HEK293 (cell line): ENCODE results near the gene PSMB4.

ENCODE experiments used
- CTCF ChIA-PET: fragments of 350-600 bp; formaldehyde crosslinking; extraction: SDS; loops from one replicate; lab custom pipeline; 2021; ENCODE audit warnings: antibody characterized with exemption; lab: Yijun Ruan, JAX
- POLR2A ChIA-PET: fragments of 300-600 bp; formaldehyde crosslinking; extraction: SDS; loops from one replicate; lab custom pipeline; 2020; ENCODE audit warnings: antibody characterized with exemption, inconsistent platforms; lab: Yijun Ruan, JAX
- H3K27ac ChIP-seq: fragments of 200-500 bp; sonication (Bioruptor generic); 2 replicates; pipeline ENCODE4 v1.5.1; 2014; ENCODE audit warnings: low read depth, low read length, control low read depth, inconsistent platforms; ENCODE audit errors: extremely low read depth
- H3K36me3 ChIP-seq, 2 experiments: fragments of 200-500 bp in 1 of 2; sonication (Bioruptor generic) in 1 of 2; 1 replicate in 1 of 2; 2 replicates in 1 of 2; pipeline ENCODE4 v1.5.1; 2014 to 2017; ENCODE audit warnings: inconsistent platforms in 2 of 2, low read length in 2 of 2; ENCODE audit not compliant: control insufficient read depth in 2 of 2, insufficient read depth in 1 of 2
- H3K4me1 ChIP-seq: fragments of 200-500 bp; sonication (Bioruptor generic); 2 replicates; pipeline ENCODE4 v1.5.1; 2014; ENCODE audit warnings: mild to moderate bottlenecking, low read length, inconsistent platforms; ENCODE audit not compliant: control insufficient read depth, insufficient read depth
- H3K4me3 ChIP-seq: 2 replicates; pipeline ENCODE4 v1.5.1; 2011; ENCODE audit warnings: low read depth, mild to moderate bottlenecking, control low read depth, low read length, moderate library complexity
- H3K9me3 ChIP-seq: fragments of 200-500 bp; sonication (Bioruptor generic); 2 replicates; pipeline ENCODE4 v1.5.1; 2014; ENCODE audit warnings: low read depth, low read length, inconsistent platforms; ENCODE audit not compliant: control insufficient read depth, insufficient read depth
- BCL11A ChIP-seq: fragments of 450-650 bp; formaldehyde crosslinking; IDR thresholded peaks from 2 replicates; pipeline ENCODE4 v1.5.1; 2016; ENCODE audit warnings: low read depth, missing biosample characterization, missing genetic modification characterization
- EGR2 ChIP-seq: fragments of 450-650 bp; formaldehyde crosslinking; IDR thresholded peaks from 2 replicates; pipeline ENCODE4 v1.5.1; 2016; ENCODE audit warnings: low read depth, missing biosample characterization, missing genetic modification characterization
- GFI1B ChIP-seq: fragments of 450-650 bp; formaldehyde crosslinking; IDR thresholded peaks from 2 replicates; pipeline ENCODE4 v1.5.1; 2016; ENCODE audit warnings: missing biosample characterization, missing genetic modification characterization
- OSR2 ChIP-seq: fragments of 450-650 bp; formaldehyde crosslinking; IDR thresholded peaks from 2 replicates; pipeline ENCODE4 v1.5.1; 2016; ENCODE audit warnings: missing biosample characterization, missing genetic modification characterization
- PRDM1 ChIP-seq: fragments of 450-650 bp; formaldehyde crosslinking; IDR thresholded peaks from 2 replicates; pipeline ENCODE4; 2016; ENCODE audit warnings: missing biosample characterization, missing genetic modification characterization
- TCF7L2 ChIP-seq: IDR thresholded peaks from 2 replicates; pipeline ENCODE4 v1.6.1; 2011; ENCODE audit warnings: low read depth, mild to moderate bottlenecking, inconsistent platforms, low read length, moderate library complexity, borderline replicate concordance
- ZNF10 ChIP-seq: fragments of 450-650 bp; formaldehyde crosslinking; IDR thresholded peaks from 2 replicates; pipeline ENCODE4 v1.5.1; 2017; ENCODE audit warnings: missing biosample characterization, missing genetic modification characterization
- ZNF121 ChIP-seq: fragments of 450-650 bp; formaldehyde crosslinking; IDR thresholded peaks from 2 replicates; pipeline ENCODE4 v1.5.1; 2016; ENCODE audit warnings: missing biosample characterization, missing genetic modification characterization
- ZNF133 ChIP-seq: fragments of 450-650 bp; formaldehyde crosslinking; IDR thresholded peaks from 2 replicates; pipeline ENCODE4 v1.5.1; 2016; ENCODE audit warnings: missing biosample characterization, missing genetic modification characterization
- ZNF140 ChIP-seq: fragments of 450-650 bp; formaldehyde crosslinking; IDR thresholded peaks from 2 replicates; pipeline ENCODE4 v1.5.1; 2016; ENCODE audit warnings: missing biosample characterization, missing genetic modification characterization
- ZNF211 ChIP-seq: fragments of 450-650 bp; formaldehyde crosslinking; IDR thresholded peaks from 2 replicates; pipeline ENCODE4 v1.5.1; 2016; ENCODE audit warnings: low read depth, missing biosample characterization, missing genetic modification characterization
- ZNF341 ChIP-seq: fragments of 450-650 bp; formaldehyde crosslinking; IDR thresholded peaks from 2 replicates; pipeline ENCODE4; 2016; ENCODE audit warnings: low read depth, missing biosample characterization, missing genetic modification characterization
- ZNF362 ChIP-seq: fragments of 450-650 bp; formaldehyde crosslinking; IDR thresholded peaks from 2 replicates; pipeline ENCODE4 v1.5.1; 2016; ENCODE audit warnings: missing biosample characterization, missing genetic modification characterization
- ZNF366 ChIP-seq: fragments of 450-650 bp; formaldehyde crosslinking; conservative IDR thresholded peaks from 2 replicates; pipeline ENCODE4 v1.5.1; 2016; ENCODE audit warnings: missing biosample characterization, missing genetic modification characterization
- ZNF426 ChIP-seq: fragments of 450-650 bp; formaldehyde crosslinking; IDR thresholded peaks from 2 replicates; pipeline ENCODE4 v1.5.1; 2017; ENCODE audit warnings: missing biosample characterization, missing genetic modification characterization, mild to moderate bottlenecking, inconsistent platforms, moderate library complexity
- ZNF488 ChIP-seq: fragments of 450-650 bp; formaldehyde crosslinking; IDR thresholded peaks from 2 replicates; pipeline ENCODE4 v1.5.1; 2016; ENCODE audit warnings: missing biosample characterization, missing genetic modification characterization
- ZNF571 ChIP-seq: fragments of 450-650 bp; formaldehyde crosslinking; IDR thresholded peaks from 2 replicates; pipeline ENCODE4 v1.5.0; 2017; ENCODE audit warnings: missing biosample characterization, missing genetic modification characterization
- ZNF585B ChIP-seq: fragments of 450-650 bp; formaldehyde crosslinking; IDR thresholded peaks from 2 replicates; pipeline ENCODE4 v1.5.1; 2016; ENCODE audit warnings: missing biosample characterization, missing genetic modification characterization
- ZNF624 ChIP-seq: fragments of 450-650 bp; formaldehyde crosslinking; IDR thresholded peaks from 2 replicates; pipeline ENCODE4 v1.5.1; 2017; ENCODE audit warnings: missing biosample characterization, missing genetic modification characterization
- ZNF664 ChIP-seq: fragments of 450-650 bp; formaldehyde crosslinking; IDR thresholded peaks from 2 replicates; pipeline ENCODE4 v1.5.1; 2016; ENCODE audit warnings: missing biosample characterization, missing genetic modification characterization
- ZNF701 ChIP-seq: fragments of 450-650 bp; formaldehyde crosslinking; IDR thresholded peaks from 2 replicates; pipeline ENCODE4 v1.5.1; 2016; ENCODE audit warnings: missing biosample characterization, missing genetic modification characterization
- ZNF707 ChIP-seq: fragments of 450-650 bp; formaldehyde crosslinking; IDR thresholded peaks from 2 replicates; pipeline ENCODE4 v1.5.1; 2016; ENCODE audit warnings: missing biosample characterization, missing genetic modification characterization
- ZNF76 ChIP-seq: fragments of 450-650 bp; formaldehyde crosslinking; IDR thresholded peaks from 2 replicates; pipeline ENCODE4; 2016; ENCODE audit warnings: low read depth, missing biosample characterization, missing genetic modification characterization, borderline replicate concordance
- ZNF777 ChIP-seq: fragments of 450-650 bp; formaldehyde crosslinking; IDR thresholded peaks from 2 replicates; pipeline ENCODE4 v1.5.1; 2017; ENCODE audit warnings: missing biosample characterization, missing genetic modification characterization, borderline replicate concordance
- ZNF791 ChIP-seq: fragments of 450-650 bp; formaldehyde crosslinking; IDR thresholded peaks from 2 replicates; pipeline ENCODE4 v1.5.1; 2016; ENCODE audit warnings: missing biosample characterization, missing genetic modification characterization
- ZNF837 ChIP-seq: fragments of 450-650 bp; formaldehyde crosslinking; IDR thresholded peaks from 2 replicates; pipeline ENCODE4 v1.5.1; 2016; ENCODE audit warnings: missing biosample characterization, missing genetic modification characterization
- ZSCAN23 ChIP-seq: fragments of 450-650 bp; formaldehyde crosslinking; IDR thresholded peaks from 2 replicates; pipeline ENCODE4 v1.5.1; 2016; ENCODE audit warnings: missing biosample characterization, missing genetic modification characterization
- ZSCAN30 ChIP-seq: fragments of 450-650 bp; IDR thresholded peaks from 2 replicates; pipeline ENCODE4 v1.5.1; 2018; ENCODE audit warnings: missing biosample characterization, mild to moderate bottlenecking, missing genetic modification characterization, moderate library complexity
- TF ChIP-seq, protein P1 (sequence below): fragments of 450-650 bp; formaldehyde crosslinking; IDR thresholded peaks from 2 replicates; pipeline ENCODE4 v1.5.1; 2016; ENCODE audit warnings: missing biosample characterization, missing genetic modification characterization
- TF ChIP-seq, protein P2 (sequence below): fragments of 450-650 bp; formaldehyde crosslinking; IDR thresholded peaks from 2 replicates; pipeline ENCODE4 v1.5.1; 2016; ENCODE audit warnings: missing biosample characterization, missing genetic modification characterization

Gene PSMB4

GRCh38 chr1:151406176-151406575, 6.8 kb downstream of the PSMB4 start:
- Histone ChIP-seq H3K9me3 (no peaks in the 10 kb centered on the region), H3K4me1 (no peaks in the 10 kb centered on the region), H3K4me3 (no peak overlapping the region), H3K36me3 (peaks cover 42 to 98% of the 10 kb centered on the region in 2 experiments), H3K27ac (no peak overlapping the region)
- POLR2A ChIA-PET, result interaction anchor here (1.1 kb wide), 1 partner anchor 67 kb away, joined by 4 read pairs; no protein-coding TSS in a partner anchor
- TF ChIP-seq ZNF426 (tag by site-specific recombination) (no peak), OSR2 (tag by site-specific recombination) (no peak), ZNF837 (no peak), ZNF791 (no peak), ZNF121 (no peak), ZNF585B (no peak), ZNF707 (no peak), ZNF664 (tag by site-specific recombination) (no peak), ZNF488 (tag by site-specific recombination) (no peak), ZNF777 (tag by site-specific recombination) (no peak), ZNF76 (tag by site-specific recombination) (no peak), ZNF624 (tag by site-specific recombination) (no peak)
- TF ChIP-seq, protein P1, sequence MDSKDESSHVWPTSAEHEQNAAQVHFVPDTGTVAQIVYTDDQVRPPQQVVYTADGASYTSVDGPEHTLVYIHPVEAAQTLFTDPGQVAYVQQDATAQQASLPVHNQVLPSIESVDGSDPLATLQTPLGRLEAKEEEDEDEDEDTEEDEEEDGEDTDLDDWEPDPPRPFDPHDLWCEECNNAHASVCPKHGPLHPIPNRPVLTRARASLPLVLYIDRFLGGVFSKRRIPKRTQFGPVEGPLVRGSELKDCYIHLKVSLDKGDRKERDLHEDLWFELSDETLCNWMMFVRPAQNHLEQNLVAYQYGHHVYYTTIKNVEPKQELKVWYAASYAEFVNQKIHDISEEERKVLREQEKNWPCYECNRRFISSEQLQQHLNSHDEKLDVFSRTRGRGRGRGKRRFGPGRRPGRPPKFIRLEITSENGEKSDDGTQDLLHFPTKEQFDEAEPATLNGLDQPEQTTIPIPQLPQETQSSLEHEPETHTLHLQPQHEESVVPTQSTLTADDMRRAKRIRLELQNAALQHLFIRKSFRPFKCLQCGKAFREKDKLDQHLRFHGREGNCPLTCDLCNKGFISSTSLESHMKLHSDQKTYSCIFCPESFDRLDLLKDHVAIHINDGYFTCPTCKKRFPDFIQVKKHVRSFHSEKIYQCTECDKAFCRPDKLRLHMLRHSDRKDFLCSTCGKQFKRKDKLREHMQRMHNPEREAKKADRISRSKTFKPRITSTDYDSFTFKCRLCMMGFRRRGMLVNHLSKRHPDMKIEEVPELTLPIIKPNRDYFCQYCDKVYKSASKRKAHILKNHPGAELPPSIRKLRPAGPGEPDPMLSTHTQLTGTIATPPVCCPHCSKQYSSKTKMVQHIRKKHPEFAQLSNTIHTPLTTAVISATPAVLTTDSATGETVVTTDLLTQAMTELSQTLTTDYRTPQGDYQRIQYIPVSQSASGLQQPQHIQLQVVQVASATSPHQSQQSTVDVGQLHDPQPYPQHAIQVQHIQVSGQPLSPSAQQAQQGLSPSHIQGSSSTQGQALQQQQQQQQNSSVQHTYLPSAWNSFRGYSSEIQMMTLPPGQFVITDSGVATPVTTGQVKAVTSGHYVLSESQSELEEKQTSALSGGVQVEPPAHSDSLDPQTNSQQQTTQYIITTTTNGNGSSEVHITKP, result no peak
- CTCF ChIA-PET, result interaction anchor here (0.6 to 1.0 kb wide), 3 partner anchors 66 to 307 kb away, joined by 3 to 4 read pairs (median 3); no protein-coding TSS in a partner anchor

- TF ChIP-seq ZNF366 (tag by site-specific recombination) (no peak), ZNF362 (tag by site-specific recombination) (no peak), ZSCAN30 (tag by site-specific recombination) (no peak), EGR2 (no peak), OSR2 (tag by site-specific recombination) (no peak), ZNF701 (tag by site-specific recombination) (no peak), BCL11A (no peak), PRDM1 (tag by site-specific recombination) (no peak), ZNF133 (tag by site-specific recombination) (no peak), ZSCAN23 (no peak), ZNF571 (tag by site-specific recombination) (no peak), ZNF341 (tag by site-specific recombination) (no peak), TCF7L2 (no peak), ZNF211 (tag by site-specific recombination) (no peak), ZNF10 (no peak), GFI1B (no peak), ZNF837 (no peak), ZNF140 (no peak)
- TF ChIP-seq, protein P2, sequence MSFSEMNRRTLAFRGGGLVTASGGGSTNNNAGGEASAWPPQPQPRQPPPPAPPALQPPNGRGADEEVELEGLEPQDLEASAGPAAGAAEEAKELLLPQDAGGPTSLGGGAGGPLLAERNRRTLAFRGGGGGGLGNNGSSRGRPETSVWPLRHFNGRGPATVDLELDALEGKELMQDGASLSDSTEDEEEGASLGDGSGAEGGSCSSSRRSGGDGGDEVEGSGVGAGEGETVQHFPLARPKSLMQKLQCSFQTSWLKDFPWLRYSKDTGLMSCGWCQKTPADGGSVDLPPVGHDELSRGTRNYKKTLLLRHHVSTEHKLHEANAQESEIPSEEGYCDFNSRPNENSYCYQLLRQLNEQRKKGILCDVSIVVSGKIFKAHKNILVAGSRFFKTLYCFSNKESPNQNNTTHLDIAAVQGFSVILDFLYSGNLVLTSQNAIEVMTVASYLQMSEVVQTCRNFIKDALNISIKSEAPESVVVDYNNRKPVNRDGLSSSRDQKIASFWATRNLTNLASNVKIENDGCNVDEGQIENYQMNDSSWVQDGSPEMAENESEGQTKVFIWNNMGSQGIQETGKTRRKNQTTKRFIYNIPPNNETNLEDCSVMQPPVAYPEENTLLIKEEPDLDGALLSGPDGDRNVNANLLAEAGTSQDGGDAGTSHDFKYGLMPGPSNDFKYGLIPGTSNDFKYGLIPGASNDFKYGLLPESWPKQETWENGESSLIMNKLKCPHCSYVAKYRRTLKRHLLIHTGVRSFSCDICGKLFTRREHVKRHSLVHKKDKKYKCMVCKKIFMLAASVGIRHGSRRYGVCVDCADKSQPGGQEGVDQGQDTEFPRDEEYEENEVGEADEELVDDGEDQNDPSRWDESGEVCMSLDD (tag by site-specific recombination), result no peak
- TF ChIP-seq, all 188 proteins: peak for 0
- POLR2A ChIA-PET, result no interaction called here
- Histone ChIP-seq H3K36me3 (peaks cover 44 to 98% of the 10 kb centered on the region in 2 experiments), H3K9me3 (no peaks in the 10 kb centered on the region), H3K4me1 (no peaks in the 10 kb centered on the region), H3K4me3 (no peak overlapping the region), H3K27ac (no peak overlapping the region)
- CTCF ChIA-PET, result interaction anchor here (0.6 kb wide), 2 partner anchors 12 to 75 kb away, joined by 3 to 7 read pairs; no protein-coding TSS in a partner anchor
Measured at GRCh38 chr1:151407304-151407703, 7.9 kb downstream of the PSMB4 start.
